DND-41 (cell line): ENCODE results near the gene SMYD4.
"Not testable (repeated sequence)": the region's sequence is repeated elsewhere in the genome, so short reads cannot be mapped to it uniquely, and the experiment has no call there.

Source experiments
- ATAC-seq: fragments of 200-7000 bp; cut with Tn5 transposase; 3 replicates; pipeline ENCODE4 v1.9.1; 2021; ENCODE audit warnings: low read depth; ENCODE audit not compliant: insufficient read depth
- DNase-seq: peaks from one replicate; pipeline ENCODE4 v3.0.0-alpha.2; 2020
- H2AFZ ChIP-seq: 2 replicates; pipeline ENCODE4 v1.6.0; 2012; ENCODE audit warnings: low read depth, low read length
- H3K27ac ChIP-seq: 2 replicates; pipeline ENCODE4 v1.5.1; 2012; ENCODE audit warnings: low read length, inconsistent platforms
- H3K27me3 ChIP-seq: fragments of 200-600 bp; sonication (generic); 2 replicates; pipeline ENCODE4 v1.6.0; 2012; ENCODE audit warnings: low read length, mild to moderate bottlenecking, inconsistent platforms; ENCODE audit not compliant: insufficient read depth, poor library complexity
- H3K36me3 ChIP-seq: 2 replicates; pipeline ENCODE4 v1.5.1; 2012; ENCODE audit warnings: low read length, inconsistent platforms; ENCODE audit not compliant: insufficient read depth
- H3K4me1 ChIP-seq: 2 replicates; pipeline ENCODE4 v1.5.1; 2012; ENCODE audit warnings: mild to moderate bottlenecking, low read length; ENCODE audit not compliant: insufficient read depth
- H3K4me2 ChIP-seq: 2 replicates; pipeline ENCODE4 v1.6.0; 2012; ENCODE audit warnings: mild to moderate bottlenecking, moderate library complexity, low read length, inconsistent platforms; ENCODE audit not compliant: insufficient read depth
- H3K4me3 ChIP-seq, 2 experiments: fragments of 200-600 bp in 1 of 2; shearing (Covaris generic) in 1 of 2; 2 replicates each; pipeline ENCODE4 v1.5.1; 2012 to 2016; ENCODE audit warnings: inconsistent platforms in 2 of 2, low read length in 2 of 2, mild to moderate bottlenecking in 2 of 2, low read depth in 1 of 2, moderate library complexity in 1 of 2
- H3K79me2 ChIP-seq: 2 replicates; pipeline ENCODE4 v1.6.0; 2012; ENCODE audit warnings: low read length, inconsistent platforms; ENCODE audit not compliant: insufficient read depth
- H3K9ac ChIP-seq: 2 replicates; pipeline ENCODE4 v1.6.0; 2012; ENCODE audit warnings: low read depth, mild to moderate bottlenecking, inconsistent platforms, low read length, moderate library complexity
- H3K9me3 ChIP-seq: 2 replicates; pipeline ENCODE4 v1.5.1; 2012; ENCODE audit warnings: low read length, moderate library complexity, mild to moderate bottlenecking, inconsistent platforms; ENCODE audit not compliant: insufficient read depth, severe bottlenecking
- H4K20me1 ChIP-seq: 2 replicates; pipeline ENCODE4 v1.6.0; 2012; ENCODE audit warnings: low read length; ENCODE audit not compliant: insufficient read depth
- CTCF ChIP-seq: IDR thresholded peaks from 2 replicates; pipeline ENCODE4 v1.5.1; 2012; ENCODE audit warnings: borderline replicate concordance, low read length, moderate library complexity, mild to moderate bottlenecking; ENCODE audit not compliant: poor library complexity, severe bottlenecking; ENCODE audit errors: extremely low read depth
- EZH2 ChIP-seq: IDR thresholded peaks from 3 replicates; pipeline ENCODE4 v1.6.1; 2012; ENCODE audit warnings: borderline replicate concordance, low read depth, mild to moderate bottlenecking, moderate library complexity, low read length, inconsistent platforms; ENCODE audit not compliant: severe bottlenecking

SMYD4 gene

DNA sequence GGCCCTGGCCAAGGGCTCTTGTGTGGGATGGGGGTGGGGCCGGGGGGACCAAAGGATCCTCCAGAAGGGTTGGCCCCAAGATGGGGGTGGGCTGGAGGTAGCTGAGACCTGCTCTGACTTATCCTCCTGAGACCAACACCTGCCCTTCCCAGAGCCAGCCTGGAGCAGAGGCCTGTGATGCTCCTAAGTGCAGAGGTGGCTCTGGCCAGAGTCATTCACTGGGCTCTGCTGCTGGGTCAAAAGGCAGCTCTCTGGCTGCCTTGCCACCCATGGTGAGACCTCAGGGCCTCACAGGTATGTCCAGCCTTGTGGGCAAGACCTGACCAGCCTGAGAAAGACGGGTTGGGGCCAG lies 86.6 kb downstream of the SMYD4 start:
- Histone ChIP-seq H2AFZ (no peak overlapping the region), H3K79me2 (no peaks in the 10 kb centered on the region), H3K9me3 (no peaks in the 10 kb centered on the region), H3K27me3 (no peaks in the 10 kb centered on the region), H3K27ac (no peak overlapping the region), H3K4me2 (no peak overlapping the region), H3K9ac (no peak overlapping the region), H4K20me1 (no peaks in the 10 kb centered on the region; the same call in 1 of the 2 replicates), H3K36me3 (no peaks in the 10 kb centered on the region), H3K4me1 (no peaks in the 10 kb centered on the region), H3K4me3 (no peak overlapping the region)
- DNase-seq (no peak), ATAC-seq (no peak)
- no peak for TF ChIP-seq EZH2
- TF ChIP-seq CTCF = no peak

DNA sequence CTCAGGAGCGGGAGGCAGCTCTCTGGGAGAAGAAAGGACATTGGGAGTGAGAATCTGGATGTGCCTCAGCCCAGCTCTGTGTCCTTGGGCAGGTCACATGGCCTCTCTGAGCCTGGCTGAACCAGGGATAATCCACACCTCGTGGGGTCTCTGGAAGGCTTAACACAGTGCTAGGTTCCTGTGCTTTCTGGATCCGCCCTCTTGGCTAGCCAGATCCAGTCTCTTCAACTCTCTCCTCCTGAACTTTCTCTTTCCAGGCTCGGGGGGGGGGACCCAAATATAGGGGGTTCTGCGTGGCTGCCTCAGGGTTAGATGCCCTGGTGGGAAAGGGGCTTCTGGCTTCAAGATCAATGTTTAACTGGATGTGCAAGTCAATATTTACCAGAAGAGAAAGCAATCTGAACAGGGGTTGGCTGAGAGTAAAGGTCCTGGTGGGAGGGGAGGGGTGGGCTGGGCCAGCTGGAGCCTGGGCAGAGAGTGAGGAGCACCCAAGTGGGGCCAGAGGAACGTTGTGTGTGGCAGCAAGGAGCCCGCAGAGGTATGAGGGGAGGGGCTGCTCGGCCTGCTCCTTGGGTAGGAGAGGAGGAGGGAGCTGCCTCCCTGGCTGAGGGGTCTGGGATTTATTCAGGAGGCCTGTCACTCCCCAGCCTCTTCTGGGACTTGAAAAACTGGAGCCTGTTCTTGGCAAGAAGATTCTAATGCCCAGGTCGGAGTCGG lies 87.2 kb downstream of the SMYD4 start, which contains the start of gene SERPINF2:
Gene SERPINF2, plus strand, starts transcription at position 501 of the 717 bp plus-strand sequence. CDS start 2,125 bp downstream, outside the sequence.
- no peak for ATAC-seq

GRCh38 chr17:1741899-1742298 lies 87.8 kb downstream of the SMYD4 start:
- H3K27me3 ChIP-seq, H3K79me2 ChIP-seq, H3K9ac ChIP-seq, H3K36me3 ChIP-seq, H3K4me1 ChIP-seq, H3K4me2 ChIP-seq, ATAC-seq, H3K27ac ChIP-seq, H3K4me3 ChIP-seq, DNase-seq, H4K20me1 ChIP-seq, H2AFZ ChIP-seq, H3K9me3 ChIP-seq: not testable (repeated sequence)

More for the DNA sequence above, 87.2 kb downstream of the SMYD4 start, which contains the start of gene SERPINF2:
- H3K9ac ChIP-seq = no peak within 1 kb of the TSS
- H3K4me3 ChIP-seq = no peak within 1 kb of the TSS
- peaks cover 3% of the 10 kb centered on the region; the same call in 1 of the 2 replicates for H3K36me3 ChIP-seq
- H4K20me1 ChIP-seq = no peaks in the 10 kb centered on the region; the same call in 1 of the 2 replicates
- no peaks in the 10 kb centered on the region for H3K27me3 ChIP-seq
- no peak within 1 kb of the TSS for H3K27ac ChIP-seq
- H3K79me2 ChIP-seq = no peaks in the 10 kb centered on the region
- no peak within 1 kb of the TSS for H3K4me2 ChIP-seq
- H3K9me3 ChIP-seq = no peaks in the 10 kb centered on the region
- TF ChIP-seq CTCF (no peak), EZH2 (no peak)
- H3K4me1 ChIP-seq = no peaks in the 10 kb centered on the region
- DNase-seq = no peak
- H2AFZ ChIP-seq = no peak within 1 kb of the TSS

DNA sequence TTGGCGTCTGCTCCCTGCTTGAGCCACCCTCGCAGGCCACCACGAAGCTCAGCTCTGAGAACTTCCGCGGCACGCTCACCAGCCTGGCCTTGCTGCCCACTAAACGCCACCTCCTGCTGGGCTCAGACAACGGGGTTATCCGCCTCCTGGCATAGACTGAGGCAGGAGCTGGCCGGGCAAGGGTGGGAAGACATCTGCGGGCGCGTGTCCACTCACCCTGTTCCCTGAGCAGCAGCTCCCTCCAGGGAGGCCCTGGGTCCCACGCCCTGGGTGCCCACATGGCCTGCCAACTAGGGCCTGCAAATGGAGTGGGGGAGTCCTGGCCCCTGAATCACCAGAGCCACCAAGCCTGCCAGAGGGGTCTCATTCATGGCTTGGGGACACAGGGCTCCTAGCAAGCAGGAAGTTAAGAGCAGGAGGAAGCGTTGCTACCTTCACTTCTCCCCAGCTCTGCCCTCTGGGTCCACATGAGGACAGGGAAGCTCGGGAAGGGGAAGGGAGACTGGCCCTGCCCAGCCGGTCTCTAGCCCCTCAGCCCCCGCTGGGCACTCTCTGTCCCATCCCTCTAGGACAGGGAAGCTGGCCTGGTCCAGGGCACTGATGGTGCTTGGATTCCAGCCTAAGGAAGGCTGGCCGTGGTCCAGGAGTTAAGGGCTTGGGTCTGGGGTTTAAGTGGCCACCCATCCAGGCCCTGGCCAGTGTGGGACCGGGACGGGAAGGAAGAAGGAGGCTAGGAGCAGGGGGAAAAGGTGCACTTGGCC lies 92.0 kb downstream of the SMYD4 start:
- Histone ChIP-seq H2AFZ (no peak overlapping the region), H3K4me3 (no peak overlapping the region), H3K9me3 (no peaks in the 10 kb centered on the region), H3K4me2 (no peak overlapping the region), H4K20me1 (no peaks in the 10 kb centered on the region), H3K4me1 (no peaks in the 10 kb centered on the region), H3K27ac (no peak overlapping the region), H3K9ac (no peak overlapping the region), H3K36me3 (peaks cover 14% of the 10 kb centered on the region), H3K27me3 (no peaks in the 10 kb centered on the region), H3K79me2 (no peaks in the 10 kb centered on the region)
- no peak for TF ChIP-seq CTCF
- no peak for TF ChIP-seq EZH2
- no peak for DNase-seq
- ATAC-seq = no peak
